HepG2 (cell line): ENCODE data around the gene TNFSF8. TPM values are rescaled to one million over a fixed set of nuclear protein-coding genes. Genes with fewer than 3 reads are reported as not detected.

Experiments used
- ATAC-seq: fragments of 200-7000 bp; cut with Tn5 transposase; 3 replicates; pipeline ENCODE4 v1.9.1; 2020; ENCODE audit warnings: mild to moderate bottlenecking, moderate library complexity
- BruUV-seq: library from RNA; stranded (reverse); fragments of 400-500 nt; replicated peaks from 2 replicates; lab custom pipeline; 2021; lab: Mats Ljungman, UMichigan
- CTCF ChIA-PET: fragments of 300-600 bp; formaldehyde crosslinking; extraction: SDS; loops from one replicate; lab custom pipeline; 2021; ENCODE audit warnings: low total read pairs, inconsistent platforms, low intra/inter-chr PET ratio; lab: Yijun Ruan, JAX
- POLR2A ChIA-PET: fragments of 350-600 bp; sonication (Branson Sonifier 250); formaldehyde crosslinking; loops from one replicate; lab custom pipeline; 2020; ENCODE audit warnings: antibody characterized with exemption, inconsistent platforms; lab: Yijun Ruan, JAX
- DNase-seq: peaks from one replicate; pipeline ENCODE4 v3.0.0-alpha.2; 2015; ENCODE audit warnings: low spot score
- FAIRE-seq: peaks from 3 replicates; lab custom pipeline; 2011; peaks lifted over from hg19 to GRCh38; lab: Jason Lieb, UNC
- H2AFZ ChIP-seq: one replicate; pipeline ENCODE4 v1.6.1; 2011; ENCODE audit warnings: low read length, inconsistent platforms
- H3K27ac ChIP-seq: fragments of 300-600 bp; 3 replicates; pipeline ENCODE4 v1.8.0; 2011; ENCODE audit warnings: mixed run types, mild to moderate bottlenecking, mixed read lengths, low read length, inconsistent platforms; ENCODE audit not compliant: insufficient read depth; ENCODE audit errors: extremely low read length
- H3K27me3 ChIP-seq, 2 experiments: fragments of 200-600 bp in 1 of 2; 2 replicates in 1 of 2; 3 replicates in 1 of 2; pipeline versions ENCODE4 v1.6.0 to v1.8.0; 2011; ENCODE audit warnings: low read length in 2 of 2, mild to moderate bottlenecking in 2 of 2, moderate library complexity in 2 of 2, inconsistent platforms in 1 of 2; ENCODE audit not compliant: insufficient read depth in 2 of 2, control insufficient read depth in 1 of 2
- H3K36me3 ChIP-seq, 2 experiments: fragments of 200-600 bp in 1 of 2; replicated peaks in 1 of 2; 2 replicates in 1 of 2; 3 replicates in 1 of 2; pipeline versions ENCODE4 v1.5.1 to v1.8.0; 2011; ENCODE audit warnings: low read length in 2 of 2, inconsistent platforms in 1 of 2; ENCODE audit not compliant: insufficient read depth in 2 of 2, control insufficient read depth in 1 of 2
- H3K4me1 ChIP-seq: 2 replicates; pipeline ENCODE4 v1.5.1; 2012; ENCODE audit warnings: low read length, inconsistent platforms; ENCODE audit not compliant: insufficient read depth
- H3K4me2 ChIP-seq: 2 replicates; pipeline ENCODE4 v1.6.0; 2011; ENCODE audit warnings: low read depth, low read length, inconsistent platforms
- H3K4me3 ChIP-seq, 3 experiments: fragments of 200-600 bp in 1 of 3; sonication (generic), shearing (Covaris generic) in 1 of 3; replicated peaks in 1 of 3; 2 replicates each; pipeline ENCODE4 v1.5.1; 2011 to 2016; ENCODE audit warnings: low read length in 3 of 3, inconsistent platforms in 2 of 3, low read depth in 2 of 3, mild to moderate bottlenecking in 2 of 3, control low read depth in 1 of 3, mixed read lengths in 1 of 3; ENCODE audit not compliant: insufficient read depth in 1 of 3
- H3K79me2 ChIP-seq: one replicate; pipeline ENCODE4 v1.6.1; 2011; ENCODE audit warnings: low read length, inconsistent platforms; ENCODE audit not compliant: insufficient read depth
- H3K9ac ChIP-seq: 2 replicates; pipeline ENCODE4 v1.6.0; 2011; ENCODE audit warnings: mild to moderate bottlenecking, low read depth, low read length, inconsistent platforms; ENCODE audit not compliant: insufficient read depth
- H3K9me3 ChIP-seq: 2 replicates; pipeline ENCODE4 v1.5.1; 2012; ENCODE audit warnings: mild to moderate bottlenecking, low read length
- H4K20me1 ChIP-seq: 2 replicates; pipeline ENCODE4 v1.6.0; 2011; ENCODE audit warnings: inconsistent platforms, mild to moderate bottlenecking, low read length, moderate library complexity; ENCODE audit not compliant: insufficient read depth
- BCL3 ChIP-seq: sonication (generic); formaldehyde crosslinking; IDR thresholded peaks from 2 replicates; pipeline ENCODE4 v1.5.1; 2020; ENCODE audit warnings: mild to moderate bottlenecking, missing genetic modification reagents, moderate library complexity
- DNMT1 ChIP-seq: sonication (generic); formaldehyde crosslinking; IDR thresholded peaks from 2 replicates; pipeline ENCODE4 v1.5.1; 2020; ENCODE audit warnings: mild to moderate bottlenecking, missing genetic modification reagents
- DR1 ChIP-seq: sonication (generic); formaldehyde crosslinking; IDR thresholded peaks from 2 replicates; pipeline ENCODE4 v1.8.0; 2021; ENCODE audit warnings: mild to moderate bottlenecking, missing genetic modification reagents, inconsistent platforms
- E2F1 ChIP-seq: sonication (generic); formaldehyde crosslinking; IDR thresholded peaks from 2 replicates; pipeline ENCODE4 v1.5.0; 2020; ENCODE audit warnings: missing genetic modification reagents
- ZFP90 ChIP-seq: sonication (generic); formaldehyde crosslinking; IDR thresholded peaks from 2 replicates; pipeline ENCODE4 v1.8.0; 2022; ENCODE audit warnings: missing genetic modification reagents, mild to moderate bottlenecking, inconsistent platforms, borderline replicate concordance
- ZNF616 ChIP-seq: sonication (generic); formaldehyde crosslinking; IDR thresholded peaks from 2 replicates; pipeline ENCODE4 v1.5.0; 2020; ENCODE audit warnings: low read depth, mild to moderate bottlenecking, missing genetic modification reagents
- ZNF703 ChIP-seq: sonication (generic); formaldehyde crosslinking; IDR thresholded peaks from 2 replicates; pipeline ENCODE4 v1.5.1; 2020; ENCODE audit warnings: missing genetic modification reagents, mild to moderate bottlenecking, moderate library complexity, borderline replicate concordance
- ZNF749 ChIP-seq: sonication (generic); formaldehyde crosslinking; IDR thresholded peaks from 2 replicates; pipeline ENCODE4 v1.8.0; 2022; ENCODE audit warnings: mild to moderate bottlenecking, missing genetic modification reagents, moderate library complexity, borderline replicate concordance
- ZNF775 ChIP-seq: sonication (generic); formaldehyde crosslinking; IDR thresholded peaks from 2 replicates; pipeline ENCODE4 v1.4.0; 2020; ENCODE audit warnings: missing genetic modification reagents, mild to moderate bottlenecking, moderate library complexity, borderline replicate concordance
- ZNF839 ChIP-seq: sonication (generic); formaldehyde crosslinking; IDR thresholded peaks from 2 replicates; pipeline ENCODE4 v1.4.0; 2020; ENCODE audit warnings: missing genetic modification reagents, mild to moderate bottlenecking, borderline replicate concordance
- WGBS: methylation state at CpG from one replicate; pipeline ENCODE4 v1.1.6; 2017; ENCODE audit warnings: low lambda C conversion rate; 5-methylcytosine and 5-hydroxymethylcytosine counted together
- in situ Hi-C: cut with HindIII; loops from 2 replicates; pipeline ENCODE4 v1.10.0; 2017; ENCODE audit warnings: low pct_unique_long_range_greater_than_20kb; ENCODE audit not compliant: extremely low pct_ligation_motif_present
- intact Hi-C: fragments of 100-400 bp; cut with micrococcal nuclease; formaldehyde crosslinking; loops from one replicate; pipeline ENCODE4 v1.10.0; 2022; ENCODE audit not compliant: unreplicated experiment
- polyA plus RNA-seq, 8 experiments: library from polyadenylated mRNA; depleted of rRNA in 3 of 8; stranded (reverse) in 7 of 8; unstranded in 1 of 8; fragments of >200 nt; fragmentation: Illumina TruSeq in 4 of 8; extraction: Trizol in 4 of 8; gene quantifications; 2 replicates each; pipeline versions ENCODE4 v1.2.1 to v1.2.3, GENCODE V29; 2011 to 2016; ENCODE audit warnings: low read depth in 4 of 8, missing spikeins in 1 of 8, mixed read lengths in 1 of 8; ENCODE audit not compliant: insufficient read depth in 1 of 8
- total RNA-seq, 5 experiments: library from RNA; depleted of rRNA; stranded (reverse); fragments of >200 nt; fragmentation: Illumina TruSeq; extraction: Trizol; gene quantifications; 2 replicates each; pipeline ENCODE4 v1.2.3, GENCODE V29; 2016; ENCODE audit warnings: low read depth in 1 of 5

Gene TNFSF8
- total and polyA plus RNA-seq, 2 of the 13 experiments (the other 11 are each of a cell fraction or from before 2014, with no cell fraction given) = not detected

- no peaks in the 10 kb centered on the region for H3K79me2 ChIP-seq
- no peaks in the 10 kb centered on the region for H3K36me3 ChIP-seq
- H4K20me1 ChIP-seq = no peaks in the 10 kb centered on the region
- H2AFZ ChIP-seq = no peak overlapping the region
- ChIA-PET POLR2A (no interaction called here), CTCF (interaction anchor here (2.3 to 2.8 kb wide), 2 partner anchors 171 to 229 kb away, joined by 22 to 35 read pairs; partner anchors contain the start of gene TEX48)
- no TSS peak for BruUV-seq
- intact Hi-C loops (no loop called here), in situ Hi-C loops (loop anchor here (5.0 to 25.0 kb wide), 4 partner anchors 107 to 602 kb away; partner anchors contain the start of gene TEX48)
- WGBS = 84% methylated on average over 4 of the region's 4 CpGs
- FAIRE-seq (no peak), ATAC-seq (no peak), DNase-seq (no peak)
- H3K27me3 ChIP-seq = no peaks in the 10 kb centered on the region; a peak in 1 of 5 replicates
- H3K4me2 ChIP-seq = no peak overlapping the region
- no peaks in the 10 kb centered on the region for H3K9me3 ChIP-seq
- peaks cover 24% of the 10 kb centered on the region for H3K4me1 ChIP-seq
- H3K9ac ChIP-seq = no peak overlapping the region
- H3K4me3 ChIP-seq = no peak overlapping the region
- TF ChIP-seq DR1 (CRISPR knock-in tag) (no peak), E2F1 (CRISPR knock-in tag) (no peak), ZNF703 (CRISPR knock-in tag) (no peak), DNMT1 (CRISPR knock-in tag) (no peak), ZNF775 (CRISPR knock-in tag) (no peak), ZFP90 (CRISPR knock-in tag) (no peak), BCL3 (CRISPR knock-in tag) (no peak), ZNF749 (no peak), ZNF616 (CRISPR knock-in tag) (no peak), ZNF839 (no peak)
- H3K27ac ChIP-seq = no peak overlapping the region
Measured at GRCh38 chr9:114910541-114910940, 19.9 kb downstream of the TNFSF8 start.
